ENCODE measurements around the gene HEXA.
"Not testable (repeated sequence)": the region's sequence is repeated elsewhere in the genome, so short reads cannot be mapped to it uniquely, and the experiment has no call there.

Gene HEXA

DNA sequence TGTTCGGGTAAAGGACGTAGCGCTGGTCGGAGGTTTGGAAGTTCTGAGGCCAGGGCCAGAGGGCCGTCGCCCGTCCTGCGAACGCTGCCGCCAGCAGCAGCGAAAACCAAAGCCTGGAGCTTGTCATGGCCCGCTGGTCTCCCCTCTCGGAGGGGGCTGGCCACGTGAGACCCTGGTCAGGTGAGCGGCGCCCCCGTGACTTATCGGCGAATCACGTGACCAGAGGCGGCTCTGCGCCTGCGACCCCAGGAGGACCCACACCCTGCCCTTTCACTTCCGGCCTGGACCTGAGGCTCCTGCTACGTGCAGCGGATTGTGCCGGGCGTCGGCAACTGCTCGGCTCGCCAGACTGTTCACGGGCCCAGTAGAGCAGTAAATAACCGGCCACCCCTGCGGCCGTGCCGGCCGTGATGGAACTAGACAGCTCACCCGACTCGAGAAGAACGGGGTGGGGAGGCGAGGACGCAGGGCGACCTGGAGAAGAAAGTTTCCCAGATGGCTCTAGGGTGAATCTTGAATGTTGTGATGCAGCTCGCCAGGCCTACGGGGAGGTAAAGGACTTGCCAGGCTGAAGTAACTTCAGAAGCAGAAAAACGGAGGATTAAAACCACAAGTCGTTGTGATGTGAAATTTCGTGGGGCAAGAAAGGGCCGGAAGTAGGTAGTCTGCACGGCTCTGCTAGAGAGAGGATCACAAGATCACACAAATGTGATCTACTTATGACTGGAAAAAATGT, at the start of gene HEXA:
TSS of gene HEXA (minus strand) at position 169 of the 736 bp plus-strand sequence. CDS start at position 127, 42 bp downstream.
- peak; percentile 81 for DNase-seq

DNA sequence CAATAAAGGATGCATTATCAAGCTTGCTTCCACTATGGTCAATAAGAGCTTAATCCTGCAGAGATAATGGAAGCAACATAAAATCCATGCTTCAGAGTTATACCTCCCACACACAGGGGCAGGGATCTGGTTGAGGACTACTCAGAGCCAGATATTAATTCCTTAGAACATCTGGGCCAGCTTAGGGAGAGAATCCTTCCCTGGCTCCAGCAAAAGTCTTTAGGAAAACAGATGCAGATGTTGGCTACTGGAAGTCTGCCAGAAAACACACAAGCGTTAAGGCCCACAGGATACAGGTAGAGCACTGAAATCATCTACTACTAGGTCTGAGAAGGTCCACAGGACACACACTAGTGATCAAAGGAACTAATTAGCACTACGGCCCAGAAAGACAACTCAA, 47.4 kb upstream of the HEXA start:
- DNase-seq, result no peak

DNA sequence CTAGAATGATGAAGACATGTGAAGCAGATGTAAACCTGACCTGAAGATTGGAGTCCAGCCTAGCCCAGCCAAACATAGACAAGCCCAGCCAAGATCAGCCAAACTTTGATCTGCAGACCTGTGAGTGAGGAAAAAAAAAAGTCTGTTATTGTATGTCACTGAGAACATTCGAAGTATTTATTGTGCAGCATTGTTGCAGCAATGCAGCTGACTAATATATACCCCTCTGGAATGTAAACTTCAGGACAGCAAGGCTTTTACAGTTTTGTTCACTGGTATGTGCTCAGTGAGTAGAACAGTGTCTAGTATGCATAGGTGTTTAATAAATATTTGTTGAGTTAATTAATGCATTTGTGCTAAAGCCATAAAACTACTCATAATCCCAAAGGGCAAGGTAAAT, 45.7 kb upstream of the HEXA start:
- no peak for DNase-seq

DNA sequence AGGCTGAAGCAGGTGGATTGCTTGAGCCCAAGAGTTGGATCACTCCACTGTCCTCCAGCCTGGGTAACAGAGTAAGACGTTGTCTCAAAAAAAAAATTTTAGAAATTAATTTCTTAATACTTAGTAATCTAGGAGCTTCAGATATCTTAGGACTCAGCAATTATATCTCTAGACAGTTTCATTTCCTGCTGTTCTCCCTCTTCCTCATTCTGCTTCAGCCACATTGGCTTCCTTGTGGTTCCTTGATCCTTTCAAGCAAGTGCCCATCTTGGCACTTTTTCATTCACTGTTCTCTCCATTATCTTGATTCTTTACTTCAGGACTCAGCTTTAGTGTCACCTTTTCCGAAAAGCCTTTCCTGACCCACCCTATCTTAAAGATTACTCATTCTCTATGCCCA, 44.8 kb upstream of the HEXA start:
- DNase-seq, result peak; percentile 70

DNA sequence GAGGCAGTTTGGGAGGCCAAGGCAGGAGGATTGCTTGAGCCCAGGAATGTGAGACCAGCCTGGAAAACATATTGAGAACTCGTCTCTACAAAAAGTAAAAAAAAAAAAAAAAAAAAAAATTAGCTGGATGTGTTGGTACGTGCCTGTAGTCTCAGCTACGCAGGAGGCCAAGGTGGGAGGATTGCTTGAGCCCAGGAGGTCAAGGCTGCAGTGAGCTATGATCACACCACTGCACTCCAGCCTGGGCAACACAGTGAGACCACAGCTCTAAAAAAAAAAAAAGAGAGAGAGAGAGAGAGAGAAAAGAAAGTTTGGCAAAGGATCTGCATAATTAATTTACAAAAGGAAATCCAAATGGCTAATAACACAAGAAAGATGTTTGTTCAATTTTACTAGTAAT, 44.0 kb upstream of the HEXA start:
- DNase-seq, result not testable (repeated sequence)

DNA sequence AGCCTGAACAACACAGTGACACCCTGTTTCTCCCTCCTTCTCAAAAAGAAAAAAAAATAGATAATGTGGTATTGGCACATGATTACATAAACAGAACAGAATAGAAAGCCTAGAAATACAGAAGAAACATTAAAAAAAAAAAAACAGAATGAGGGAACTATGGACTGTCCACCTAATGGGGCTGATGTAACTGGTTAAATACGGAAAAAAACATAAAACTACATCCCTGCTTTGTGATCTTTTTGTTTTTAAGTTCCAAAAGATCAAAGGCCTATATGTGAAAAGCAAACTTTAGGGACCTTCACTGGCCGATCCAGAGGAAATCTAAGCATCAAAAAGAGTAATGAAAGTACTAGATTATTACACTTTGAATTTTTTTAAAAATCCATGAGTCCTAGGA, 39.5 kb upstream of the HEXA start:
- DNase-seq, result no peak

DNA sequence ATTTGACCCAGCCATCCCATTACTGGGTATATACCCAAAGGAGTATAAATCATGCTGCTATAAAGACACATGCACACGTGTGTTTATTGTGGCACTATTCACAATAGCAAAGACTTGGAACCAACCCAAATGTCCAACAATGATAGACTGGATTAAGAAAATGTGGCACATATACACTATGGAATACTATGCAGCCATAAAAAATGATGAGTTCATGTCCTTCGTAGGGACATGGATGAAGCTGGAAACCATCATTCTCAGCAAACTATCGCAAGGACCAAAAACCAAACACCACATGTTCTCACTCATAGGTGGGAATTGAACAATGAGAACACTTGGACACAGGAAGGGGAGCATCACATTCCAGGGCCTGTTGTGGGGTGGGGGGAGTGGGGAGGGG, 37.5 kb upstream of the HEXA start:
- not testable (repeated sequence) for DNase-seq

DNA sequence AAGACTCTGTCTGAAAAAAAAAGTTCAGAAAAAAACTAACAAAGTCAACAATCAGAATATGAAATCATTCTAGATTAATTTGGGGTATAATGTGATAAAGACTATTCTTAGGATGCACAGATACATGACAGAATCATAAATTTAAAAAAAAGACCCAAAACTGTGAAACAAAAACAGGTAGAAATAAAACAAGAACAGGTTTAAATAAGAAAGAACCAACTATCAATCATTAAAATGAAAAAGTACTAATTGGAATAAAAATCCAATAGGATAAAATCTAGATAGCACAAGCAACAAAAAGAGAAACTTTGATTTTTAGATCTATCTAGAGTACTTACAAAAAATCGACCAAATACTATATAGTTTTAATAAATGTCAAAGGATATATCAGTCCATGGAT, 35.7 kb upstream of the HEXA start:
- no peak for DNase-seq

DNA sequence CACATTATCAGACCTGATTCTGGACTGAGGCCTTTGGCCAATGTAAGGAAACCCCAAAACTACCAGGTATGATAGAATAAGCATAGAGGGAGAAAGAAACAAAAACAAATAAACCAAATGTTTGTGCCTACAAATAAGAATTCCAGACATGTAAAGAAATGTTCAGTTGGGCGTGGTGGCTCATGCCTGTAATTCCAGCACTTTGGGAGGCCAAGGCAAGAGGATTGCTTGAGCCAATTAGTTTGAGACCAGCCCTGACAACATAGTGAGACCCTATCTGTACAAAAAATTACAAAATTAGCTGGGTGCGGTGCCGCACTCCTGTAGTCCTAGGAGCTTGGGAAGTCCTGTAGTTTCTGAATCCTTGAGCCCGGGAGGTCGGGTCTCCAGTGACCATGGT, 35.3 kb upstream of the HEXA start:
- no peak for DNase-seq

DNA sequence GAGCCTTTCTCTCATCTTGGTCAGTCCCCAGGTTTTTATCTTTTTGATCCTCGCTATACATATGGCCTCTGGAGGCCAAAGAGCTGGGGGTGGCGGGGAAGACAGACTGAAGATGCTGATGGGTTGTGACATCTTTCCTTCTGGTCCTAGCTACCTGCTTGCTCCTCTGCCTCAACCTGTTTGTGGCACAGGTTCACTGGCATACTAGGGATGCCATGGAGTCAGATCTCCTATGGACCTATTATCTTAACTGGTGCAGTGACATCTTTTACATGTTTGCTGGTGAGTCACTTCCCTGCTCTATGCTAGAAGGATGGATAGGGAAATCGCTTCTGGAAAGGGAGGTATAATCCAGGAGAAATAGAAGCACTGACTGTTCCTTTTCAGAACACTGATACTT, 31.1 kb upstream of the HEXA start:
- DNase-seq, result no peak

DNA sequence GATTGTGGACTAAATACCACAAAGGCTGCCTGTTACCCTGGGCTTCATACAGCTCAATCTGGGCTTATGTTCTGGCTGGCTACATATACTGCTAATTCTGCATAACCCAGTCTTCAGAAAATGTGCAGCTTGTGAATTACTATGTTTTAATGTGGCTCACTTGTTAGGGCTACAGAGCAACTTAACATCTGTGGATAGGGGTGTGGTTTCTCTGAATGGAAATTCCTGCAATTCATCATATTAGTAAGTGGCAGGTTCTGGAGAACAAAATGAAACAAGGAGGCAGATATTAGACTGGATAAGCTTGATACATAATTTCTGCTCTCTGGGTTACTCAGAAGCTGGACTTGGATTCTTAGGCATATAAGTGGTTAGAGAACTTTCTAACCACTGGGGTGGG, 29.0 kb upstream of the HEXA start:
- no peak for DNase-seq

DNA sequence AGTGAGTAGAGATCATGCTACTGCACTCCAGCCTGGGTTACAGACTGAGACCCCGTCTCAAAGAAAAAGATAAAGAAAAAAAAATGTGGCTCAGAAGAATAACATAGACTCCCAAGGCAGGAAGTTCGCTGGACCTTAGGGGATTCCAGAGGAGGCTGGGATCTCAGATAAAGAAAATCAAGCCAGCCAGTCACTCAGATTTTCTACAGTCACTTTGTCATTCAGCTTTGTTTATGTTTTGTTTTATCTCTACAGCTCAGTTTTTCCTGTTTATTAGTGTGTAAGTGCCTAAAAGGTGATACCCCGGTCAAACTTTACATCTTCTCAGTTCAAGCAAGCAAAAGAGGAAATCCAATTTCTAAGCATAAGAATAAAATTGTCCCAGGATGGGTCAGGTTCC, 28.5 kb upstream of the HEXA start:
- DNase-seq, result no peak

DNA sequence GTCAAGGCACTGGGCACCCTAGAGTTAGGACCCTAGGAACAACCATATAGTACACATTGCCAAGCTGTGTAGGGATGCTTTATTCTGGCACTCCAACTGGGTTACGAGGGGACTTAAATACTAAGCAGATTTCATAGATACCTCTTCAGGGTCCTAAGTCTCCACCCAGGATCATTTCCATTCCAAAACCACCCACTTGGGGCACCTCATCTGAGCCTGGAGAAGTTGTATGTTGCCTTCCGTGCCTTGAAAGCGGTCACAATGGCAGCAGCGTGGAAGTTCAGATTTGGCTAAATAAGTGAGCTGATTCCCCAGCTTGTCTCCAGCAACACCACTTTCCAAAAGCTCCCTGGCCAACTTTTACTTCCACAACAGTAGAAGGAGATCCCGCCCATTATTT, 26.9 kb upstream of the HEXA start:
- no peak for DNase-seq

DNA sequence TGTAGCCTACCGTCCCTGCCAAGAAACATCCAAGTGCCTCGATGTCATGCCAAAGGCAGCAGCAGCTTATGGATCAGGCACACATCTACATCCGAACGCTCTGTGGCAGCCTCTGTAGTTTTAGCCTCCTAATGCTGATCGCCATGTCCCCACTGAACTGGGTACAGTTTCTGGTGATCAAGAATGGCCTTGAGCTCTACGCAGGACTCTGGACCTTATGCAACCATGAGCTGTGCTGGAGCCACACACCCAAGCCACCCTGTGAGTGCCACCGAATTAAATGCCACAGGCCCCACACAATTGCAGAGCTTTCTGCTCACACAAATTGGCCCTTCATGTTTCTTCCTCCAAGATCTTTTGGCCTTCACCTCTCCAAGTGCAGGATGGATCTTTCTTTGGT, 22.8 kb upstream of the HEXA start:
- DNase-seq, result no peak

DNA sequence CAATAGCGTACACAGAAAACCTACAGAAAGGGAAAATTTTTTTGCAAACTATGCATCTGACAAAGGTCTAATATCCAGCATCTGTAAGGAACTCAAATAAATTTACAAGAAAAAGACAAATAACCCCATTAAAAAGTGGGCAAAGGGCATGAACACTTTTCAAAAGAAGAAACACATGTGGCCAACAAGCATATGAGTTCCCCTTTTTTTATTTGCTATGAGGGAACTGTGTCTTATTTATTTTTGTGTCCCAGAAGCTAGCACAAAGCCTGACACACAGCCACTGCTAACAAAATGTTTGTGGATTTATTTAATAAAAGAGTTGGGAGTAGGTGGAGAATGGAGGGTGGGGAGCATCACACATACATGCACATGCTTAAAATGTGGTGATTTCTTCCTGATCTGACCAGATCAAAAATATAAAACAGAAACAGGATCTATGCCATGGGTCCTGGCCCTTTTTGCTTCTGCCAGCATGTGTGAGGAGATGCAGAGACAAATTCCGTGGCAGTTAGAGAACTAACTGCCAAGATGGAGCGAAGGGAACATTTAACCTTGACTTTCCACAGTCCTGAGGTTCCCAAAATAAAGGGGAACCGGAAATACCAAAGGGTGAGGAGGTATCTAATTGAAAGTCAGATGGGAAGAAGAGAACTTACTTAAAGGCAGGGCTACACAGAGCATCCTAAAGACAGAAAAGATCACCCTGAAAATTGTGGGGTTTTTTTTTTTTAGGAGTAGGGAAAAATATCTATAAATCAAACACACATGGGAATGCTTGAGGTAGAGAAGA, 22.2 kb upstream of the HEXA start, which contains the start of gene TMEM202:
TSS of gene TMEM202 (plus strand) at position 510 of the 793 bp plus-strand sequence. CDS start at position 532, 22 bp downstream.
- no peak for DNase-seq

DNA sequence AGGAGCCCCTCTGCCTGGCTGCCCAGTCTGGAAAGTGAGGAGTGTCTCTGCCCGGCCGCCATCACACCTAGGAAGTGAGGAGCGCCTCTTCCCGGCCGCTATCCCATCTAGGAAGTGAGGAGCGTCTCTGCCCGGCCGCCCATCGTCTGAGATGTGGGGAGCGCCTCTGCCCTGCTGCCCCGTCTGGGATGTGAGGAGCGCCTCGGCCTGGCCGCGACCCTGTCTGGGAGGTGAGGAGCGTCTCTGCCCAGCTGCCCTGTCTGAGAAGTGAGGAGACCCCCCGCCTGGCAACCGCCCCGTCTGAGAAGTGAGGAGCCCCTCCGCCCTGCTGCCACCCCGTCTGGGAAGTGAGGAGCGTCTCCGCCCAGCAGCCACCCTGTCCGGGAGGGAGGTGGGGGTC, 20.5 kb upstream of the HEXA start:
- not testable (repeated sequence) for DNase-seq

DNA sequence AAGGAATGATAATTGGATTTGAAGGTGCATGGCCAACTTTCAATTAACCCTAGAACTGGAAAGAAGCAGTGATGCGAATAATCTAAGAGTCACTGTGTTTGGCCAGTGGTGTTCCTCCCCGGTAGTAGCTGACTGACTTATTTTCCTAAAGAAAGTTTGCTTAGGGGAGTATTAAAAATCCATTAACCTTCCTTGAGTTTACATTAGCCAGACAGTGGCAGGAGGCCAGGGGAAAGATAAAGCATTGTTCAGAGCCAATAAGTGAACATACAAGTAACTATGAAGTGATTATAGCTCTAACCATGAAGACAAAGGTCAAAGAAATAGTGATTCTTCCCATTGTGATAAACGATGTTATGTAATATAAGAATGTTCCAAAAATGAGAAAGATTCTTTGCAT, 13.4 kb upstream of the HEXA start:
- no peak for DNase-seq

DNA sequence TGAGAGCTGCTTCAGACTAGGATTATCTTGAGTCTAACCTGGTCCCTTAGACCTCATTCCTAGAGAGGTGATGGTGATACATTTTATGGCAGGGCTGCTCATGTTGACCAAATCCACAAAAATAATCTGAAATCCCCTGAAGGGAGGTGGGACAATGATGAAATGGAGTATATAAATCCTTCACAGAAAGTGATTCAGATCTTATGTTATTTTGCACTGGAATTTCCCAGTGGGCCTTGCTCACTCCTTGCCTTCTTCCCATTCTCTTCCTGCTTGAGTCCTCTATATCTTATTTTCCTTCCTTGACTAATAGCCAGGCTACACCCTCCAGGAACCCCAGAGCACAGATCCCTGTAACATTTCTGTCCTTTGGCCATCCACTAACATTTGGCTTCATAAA, 11.9 kb upstream of the HEXA start:
- DNase-seq, result no peak

DNA sequence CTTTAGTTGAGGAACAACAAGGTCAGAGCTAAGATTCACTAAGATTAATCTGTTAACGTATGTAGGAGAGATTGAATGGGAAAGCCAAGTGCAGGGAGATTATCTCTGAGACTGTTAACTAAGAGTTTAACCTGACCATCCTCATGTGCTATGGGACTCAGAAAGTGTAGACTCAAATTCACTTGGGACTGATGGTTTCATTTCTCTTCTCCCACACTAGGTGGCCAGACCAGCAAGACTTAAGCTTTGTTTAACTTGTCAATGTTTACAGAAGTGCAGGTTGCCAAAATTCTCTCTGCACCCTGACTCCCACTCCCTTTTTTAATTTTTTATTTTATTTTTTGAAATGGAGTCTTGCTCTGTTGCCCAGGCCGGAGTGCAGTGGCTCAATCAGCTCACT, 6.3 kb upstream of the HEXA start:
- no peak for DNase-seq

DNA sequence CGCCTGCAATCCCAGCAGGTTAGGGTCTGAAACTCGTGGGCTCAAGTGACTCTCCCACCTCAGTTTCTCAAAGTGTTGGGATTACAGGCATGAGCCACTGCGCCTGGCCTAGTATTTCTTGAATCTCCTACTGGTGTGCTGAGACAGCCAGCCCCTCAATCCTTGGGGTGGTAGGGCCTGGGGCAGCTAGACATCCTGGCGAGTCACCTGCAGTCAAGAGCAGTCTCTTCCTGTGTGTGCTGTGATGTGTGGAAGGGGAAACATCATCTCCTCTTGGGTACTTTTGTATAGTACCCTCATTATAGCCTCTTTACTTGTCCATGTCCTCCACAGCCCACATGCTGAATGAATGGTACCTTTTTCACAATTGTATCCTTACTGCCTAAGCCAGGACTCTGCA, 4.9 kb upstream of the HEXA start:
- no peak for DNase-seq

DNA sequence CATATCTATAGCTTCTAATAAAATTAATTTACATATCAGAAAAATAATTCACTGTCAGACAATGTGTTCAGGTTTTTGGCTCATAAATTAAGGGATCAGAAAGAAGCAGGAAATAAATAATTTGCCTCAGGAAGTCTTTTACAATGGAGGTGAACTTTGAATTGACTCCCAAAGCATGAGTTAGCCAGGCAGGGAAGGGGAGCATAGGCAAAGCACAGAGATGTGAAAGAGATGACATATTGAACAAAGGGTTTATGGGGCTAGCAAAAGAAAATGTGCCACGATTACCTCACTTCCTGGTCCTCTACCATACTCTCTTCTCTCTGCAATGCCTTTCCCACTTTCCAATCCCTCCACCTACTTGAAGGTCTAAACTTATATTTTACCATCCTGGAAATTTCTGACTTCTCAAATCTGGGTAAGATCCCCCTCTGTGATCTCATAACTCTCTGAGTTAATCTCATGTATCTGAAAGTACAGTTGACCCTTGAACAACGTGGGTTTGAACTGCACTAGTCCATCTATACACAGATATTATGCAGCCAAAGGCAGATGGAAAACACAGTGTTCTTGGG, 4.1 kb upstream of the HEXA start:
- no peak for DNase-seq

DNA sequence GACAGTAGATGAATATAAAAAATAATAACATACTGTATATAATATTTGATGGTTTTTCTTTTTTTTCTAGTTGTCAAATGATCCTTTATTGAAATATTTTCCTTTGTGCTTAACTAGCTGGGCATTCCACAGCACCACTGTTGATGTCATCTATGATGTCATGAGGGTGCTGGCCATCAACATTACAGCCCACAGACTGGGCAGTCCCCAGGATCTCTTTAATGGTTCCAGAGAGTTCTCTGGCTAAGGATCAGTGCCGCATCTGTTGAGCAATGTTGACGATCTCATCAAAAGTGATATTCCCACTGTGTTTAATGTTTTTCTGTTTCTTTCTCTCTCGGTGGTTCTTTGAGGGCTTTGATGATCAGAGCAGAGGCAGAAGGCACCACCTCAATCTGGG, 3.3 kb upstream of the HEXA start:
- peak; percentile 55 for DNase-seq

DNA sequence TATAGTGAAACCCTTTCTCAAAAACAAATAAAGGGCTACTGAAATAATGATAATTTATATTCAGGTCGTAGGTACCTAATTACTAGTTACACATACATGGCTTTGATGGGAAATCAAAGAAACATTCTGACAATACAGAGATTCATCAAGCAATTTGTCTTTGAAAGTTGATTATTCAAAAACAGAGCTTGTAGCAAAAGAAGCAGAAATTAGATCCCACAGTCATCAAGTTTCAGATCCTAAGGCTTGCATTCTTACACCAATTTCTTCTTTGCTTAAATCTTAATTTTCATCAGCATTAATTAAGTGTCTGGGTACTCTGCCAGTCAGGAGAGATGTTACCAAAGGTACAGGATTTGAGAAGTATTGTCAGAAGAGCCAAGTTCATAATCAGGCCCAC, 1.5 kb upstream of the HEXA start:
- DNase-seq, result no peak

DNA sequence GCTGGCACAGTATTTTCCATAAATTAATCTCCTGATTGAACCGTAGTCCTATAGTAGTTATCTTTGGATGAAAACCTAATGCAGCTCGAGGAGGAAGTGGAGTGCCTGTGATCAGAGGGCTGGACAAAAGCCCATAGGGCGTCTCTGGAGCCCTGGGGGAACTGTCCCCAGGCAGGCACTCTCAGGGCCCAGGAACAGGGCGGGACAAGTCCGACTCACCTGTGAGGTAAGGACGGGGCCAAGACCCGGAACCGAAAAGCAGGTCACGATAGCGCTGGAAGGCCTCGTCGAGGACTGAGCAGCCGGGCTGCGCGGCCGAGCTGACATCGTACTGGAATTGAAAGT, 341 bp downstream of the HEXA start:
- peak; percentile 56 for DNase-seq

Measured in inflammatory macrophage treated with lipopolysaccharide for 4 hours (primary cell).